K562 (cell line): ENCODE data around the gene MYO16. TPM values are rescaled to one million over a fixed set of nuclear protein-coding genes. Genes with fewer than 3 reads are reported as not detected.

Experiments used
- ATAC-seq: fragments of 200-7000 bp; cut with Tn5 transposase; 3 replicates; pipeline ENCODE4 v1.9.1; 2020; ENCODE audit warnings: moderate library complexity
- BruUV-seq: library from RNA; stranded (reverse); fragments of 400-500 nt; replicated peaks from 2 replicates; lab custom pipeline; 2021; lab: Mats Ljungman, UMichigan
- CTCF ChIA-PET: fragments of 300-600 bp; formaldehyde crosslinking; extraction: SDS; loops from one replicate; lab custom pipeline; 2021; ENCODE audit warnings: low intra/inter-chr PET ratio; lab: Yijun Ruan, JAX
- POLR2A ChIA-PET: fragments of 300-600, 350-650 bp; sonication (Branson Sonifier 250); formaldehyde crosslinking; extraction: SDS; loops from one replicate; lab custom pipeline; 2021; ENCODE audit warnings: antibody characterized with exemption, inconsistent platforms; lab: Yijun Ruan, JAX
- DNase-seq, 4 experiments: peaks; one replicate each; pipeline versions ENCODE4 v3.0.0 to v3.0.0-alpha.2; 2011 to 2018; ENCODE audit warnings: low spot score in 3 of 4, mixed read lengths in 3 of 4; ENCODE audit errors: extremely low read depth in 1 of 4
- FAIRE-seq: peaks from 2 replicates; lab custom pipeline; 2011; peaks lifted over from hg19 to GRCh38; lab: Jason Lieb, UNC
- H2AFZ ChIP-seq: 2 replicates; pipeline ENCODE4 v1.6.0; 2011; ENCODE audit warnings: low read depth, low read length, control low read depth, inconsistent platforms
- H3K27ac ChIP-seq: fragments of 200-600 bp; 3 replicates; pipeline ENCODE4 v1.8.0; 2011; ENCODE audit warnings: low read depth, mild to moderate bottlenecking, control low read depth, inconsistent platforms, low read length, moderate library complexity, mixed read lengths; ENCODE audit errors: extremely low read depth
- H3K27me3 ChIP-seq, 2 experiments: fragments of 300-600 bp in 1 of 2; 2 replicates in 1 of 2; 3 replicates in 1 of 2; pipeline versions ENCODE4 v1.6.0 to v1.8.0; 2011; ENCODE audit warnings: inconsistent platforms in 2 of 2, low read length in 2 of 2, mild to moderate bottlenecking in 1 of 2, mixed read lengths in 1 of 2, moderate library complexity in 1 of 2; ENCODE audit not compliant: control insufficient read depth in 2 of 2, insufficient read depth in 2 of 2
- H3K36me3 ChIP-seq: fragments of 300-600 bp; 3 replicates; pipeline ENCODE4 v1.8.0; 2011; ENCODE audit warnings: mild to moderate bottlenecking, low read length, inconsistent platforms; ENCODE audit not compliant: control insufficient read depth, insufficient read depth
- H3K4me1 ChIP-seq, 2 experiments: fragments of 200-600 bp in 1 of 2; replicated peaks in 1 of 2; 2 replicates in 1 of 2; 3 replicates in 1 of 2; pipeline versions ENCODE4 v1.5.1 to v1.8.0; 2011; ENCODE audit warnings: inconsistent platforms in 2 of 2, low read length in 2 of 2, mild to moderate bottlenecking in 1 of 2, mixed read lengths in 1 of 2, moderate library complexity in 1 of 2; ENCODE audit not compliant: control insufficient read depth in 2 of 2, insufficient read depth in 2 of 2
- H3K4me2 ChIP-seq: 2 replicates; pipeline ENCODE4 v1.6.1; 2011; ENCODE audit warnings: low read length, control low read depth, inconsistent platforms, mixed read lengths; ENCODE audit not compliant: insufficient read depth
- H3K4me3 ChIP-seq: fragments of 200-600 bp; sonication (generic), shearing (Covaris generic); 2 replicates; pipeline ENCODE4 v1.5.1; 2016; ENCODE audit warnings: control low read depth, inconsistent platforms
- H3K79me2 ChIP-seq: fragments of 200-600 bp; 3 replicates; pipeline ENCODE4 v1.8.0; 2011; ENCODE audit warnings: low read length, inconsistent platforms; ENCODE audit not compliant: control insufficient read depth, insufficient read depth
- H3K9ac ChIP-seq, 2 experiments: 2 replicates each; pipeline versions ENCODE4 v1.6.0 to v1.6.1; 2011; ENCODE audit warnings: low read depth in 2 of 2, low read length in 2 of 2, control low read depth in 1 of 2, inconsistent platforms in 1 of 2, mild to moderate bottlenecking in 1 of 2, mixed read lengths in 1 of 2; ENCODE audit not compliant: insufficient read depth in 1 of 2
- H3K9me1 ChIP-seq: one replicate; pipeline ENCODE4 v1.6.0; 2011; ENCODE audit warnings: inconsistent platforms, mild to moderate bottlenecking, low read length, moderate library complexity; ENCODE audit not compliant: control insufficient read depth, insufficient read depth
- H3K9me3 ChIP-seq: replicated peaks from 2 replicates; pipeline ENCODE4 v1.5.1; 2011; ENCODE audit warnings: low read depth, low read length, inconsistent platforms; ENCODE audit not compliant: control insufficient read depth, insufficient read depth
- H4K20me1 ChIP-seq: replicated peaks from 2 replicates; pipeline ENCODE4 v1.6.1; 2011; ENCODE audit warnings: low read length, inconsistent platforms, mixed read lengths; ENCODE audit not compliant: control insufficient read depth, insufficient read depth
- CEBPZ ChIP-seq: fragments of 150-350 bp; IDR thresholded peaks from 2 replicates; pipeline ENCODE4 v1.6.1; 2014; ENCODE audit warnings: low read depth, mild to moderate bottlenecking, low read length, borderline replicate concordance
- COPS2 ChIP-seq: fragments of 450-650 bp; conservative IDR thresholded peaks from 2 replicates; pipeline ENCODE4 v1.6.1; 2016; ENCODE audit warnings: mild to moderate bottlenecking, moderate library complexity
- FOXK1 ChIP-seq: sonication (generic); formaldehyde crosslinking; IDR thresholded peaks from 2 replicates; pipeline ENCODE4 v1.8.0; 2022; ENCODE audit warnings: missing genetic modification reagents, mild to moderate bottlenecking, borderline replicate concordance
- GTF2A2 ChIP-seq: IDR thresholded peaks from 2 replicates; pipeline ENCODE4 v1.6.1; 2016; ENCODE audit warnings: mild to moderate bottlenecking, missing genetic modification characterization, missing compliant biosample characterization
- MED1 ChIP-seq: sonication (generic); formaldehyde crosslinking; IDR thresholded peaks from 2 replicates; pipeline ENCODE4 v1.8.1; 2023; ENCODE audit warnings: missing genetic modification reagents, borderline replicate concordance
- NR3C1 ChIP-seq: sonication (generic); formaldehyde crosslinking; IDR thresholded peaks from 2 replicates; pipeline ENCODE4 v1.8.1; 2022; ENCODE audit warnings: missing genetic modification reagents
- RBM39 ChIP-seq: fragments of 200-400 bp; formaldehyde crosslinking; optimal IDR thresholded peaks from 2 replicates; pipeline ENCODE3; 2018; ENCODE audit warnings: low read depth, low read length
- UBTF ChIP-seq, 2 experiments: IDR thresholded peaks; 2 replicates each; pipeline ENCODE4 v1.6.1; 2012; ENCODE audit warnings: improper control_type of control experiment in 2 of 2, low read depth in 2 of 2, low read length in 2 of 2, borderline replicate concordance in 1 of 2
- ZNF146 ChIP-seq: IDR thresholded peaks from one replicate; pipeline ENCODE4 v1.6.1; 2018; ENCODE audit warnings: missing compliant biosample characterization; ENCODE audit not compliant: unreplicated experiment
- ZNF24 ChIP-seq: fragments of 450-650 bp; IDR thresholded peaks from 2 replicates; pipeline ENCODE4 v1.6.1; 2016
- ZNF384 ChIP-seq: IDR thresholded peaks from 2 replicates; pipeline ENCODE4 v1.6.1; 2012; ENCODE audit warnings: low read depth, low read length, improper control_type of control experiment
- WGBS: fragments of 100-300 bp; shearing (Covaris generic); methylation state at CpG from one replicate; pipeline ENCODE4 v1.1.6; 2016; ENCODE audit warnings: low coverage, mixed read lengths; ENCODE audit not compliant: insufficient coverage; ENCODE audit errors: missing lambda C conversion rate; 5-methylcytosine and 5-hydroxymethylcytosine counted together
- in situ Hi-C: fragments of 300-500 bp; cut with MboI; formaldehyde crosslinking; loops from 4 replicates; pipeline ENCODE4 v1.15.0; 2018; ENCODE audit warnings: inconsistent platforms, mixed read lengths
- intact Hi-C: fragments of 100-400 bp; cut with micrococcal nuclease; formaldehyde crosslinking; loops from 2 replicates; pipeline ENCODE4 v1.14.2; 2022
- polyA plus RNA-seq, 8 experiments: library from polyadenylated mRNA; depleted of rRNA in 4 of 8; stranded (reverse) in 5 of 8; unstranded in 3 of 8; fragments of >200 nt; fragmentation: Nextera tagmentation in 2 of 8; fragmentation: Illumina TruSeq in 1 of 8; extraction: Ambion mirVana in 2 of 8; extraction: Trizol in 1 of 8; gene quantifications; 2 replicates each; pipeline versions ENCODE4 v1.2.1 to v1.2.3, GENCODE V29; 2011 to 2014; ENCODE audit warnings: inconsistent platforms in 1 of 8, missing spikeins in 1 of 8
- total RNA-seq, 7 experiments: library from RNA; depleted of rRNA in 6 of 7; stranded (reverse); fragments of >200 nt in 6 of 7; fragmentation: Illumina TruSeq in 2 of 7; extraction: Trizol in 2 of 7; gene quantifications; 2 replicates each; pipeline versions ENCODE4 v1.2.1 to v1.2.3, GENCODE V29; 2011 to 2021; ENCODE audit warnings: low replicate concordance in 1 of 7
- TF ChIP-seq, protein P1 (sequence below): fragments of 250-450 bp; sonication (Bioruptor Pico); IDR thresholded peaks from 2 replicates; pipeline ENCODE4 v1.8.0; 2021; ENCODE audit warnings: borderline replicate concordance, mild to moderate bottlenecking, moderate library complexity; ENCODE audit not compliant: poor library complexity, severe bottlenecking
- TF ChIP-seq, protein P2 (sequence below): fragments of 250-450 bp; sonication (Bioruptor Pico); IDR thresholded peaks from 2 replicates; pipeline ENCODE4 v1.5.1; 2021; ENCODE audit warnings: mild to moderate bottlenecking

Gene MYO16
- total and polyA plus RNA-seq, 9 of the 15 experiments (the other 6 are each of a cell fraction or from before 2014, with no cell fraction given) = 4.3 to 45.7 (median 12.1) TPM

DNA sequence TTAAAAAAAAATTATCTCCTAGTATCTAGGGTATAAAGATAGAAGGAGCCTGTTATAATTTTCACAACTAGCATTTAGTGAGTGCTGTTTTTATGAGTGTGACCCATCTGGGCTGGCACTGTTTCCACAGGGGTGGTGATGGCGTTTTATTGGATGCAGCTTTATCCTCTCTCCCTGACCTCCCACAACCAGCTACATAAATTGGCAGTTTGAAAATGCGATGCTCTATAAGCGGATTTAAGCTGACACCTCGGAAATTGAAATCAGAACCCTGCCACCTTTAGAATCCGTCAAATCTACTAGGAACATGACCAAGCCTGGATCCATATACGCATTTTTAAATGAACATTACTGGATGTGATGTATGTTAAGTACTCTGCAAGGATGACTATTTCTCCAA is 44.9 kb downstream of the MYO16 start:
- no peak for FAIRE-seq
- POLR2A ChIA-PET = interaction anchor here (1.2 kb wide), 1 partner anchor 11 kb away, joined by 3 read pairs; no protein-coding TSS in a partner anchor
- no peak for ATAC-seq
- TF ChIP-seq NR3C1 (CRISPR knock-in tag) (no peak), CEBPZ (no peak), ZNF384 (no peak), UBTF (IDR thresholded peaks at IDR 0.05; ENCODE audit: borderline replicate concordance in 1 of 2, low read depth in 2 of 2, low read length in 2 of 2) (no peak), ZNF146 (CRISPR knock-in tag) (no peak), RBM39 (no peak), GTF2A2 (tag) (no peak), MED1 (no peak), COPS2 (no peak), FOXK1 (CRISPR knock-in tag) (no peak), ZNF24 (no peak)
- TF ChIP-seq, protein P1, sequence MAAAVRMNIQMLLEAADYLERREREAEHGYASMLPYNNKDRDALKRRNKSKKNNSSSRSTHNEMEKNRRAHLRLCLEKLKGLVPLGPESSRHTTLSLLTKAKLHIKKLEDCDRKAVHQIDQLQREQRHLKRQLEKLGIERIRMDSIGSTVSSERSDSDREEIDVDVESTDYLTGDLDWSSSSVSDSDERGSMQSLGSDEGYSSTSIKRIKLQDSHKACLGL = no peak
- TF ChIP-seq, protein P2, sequence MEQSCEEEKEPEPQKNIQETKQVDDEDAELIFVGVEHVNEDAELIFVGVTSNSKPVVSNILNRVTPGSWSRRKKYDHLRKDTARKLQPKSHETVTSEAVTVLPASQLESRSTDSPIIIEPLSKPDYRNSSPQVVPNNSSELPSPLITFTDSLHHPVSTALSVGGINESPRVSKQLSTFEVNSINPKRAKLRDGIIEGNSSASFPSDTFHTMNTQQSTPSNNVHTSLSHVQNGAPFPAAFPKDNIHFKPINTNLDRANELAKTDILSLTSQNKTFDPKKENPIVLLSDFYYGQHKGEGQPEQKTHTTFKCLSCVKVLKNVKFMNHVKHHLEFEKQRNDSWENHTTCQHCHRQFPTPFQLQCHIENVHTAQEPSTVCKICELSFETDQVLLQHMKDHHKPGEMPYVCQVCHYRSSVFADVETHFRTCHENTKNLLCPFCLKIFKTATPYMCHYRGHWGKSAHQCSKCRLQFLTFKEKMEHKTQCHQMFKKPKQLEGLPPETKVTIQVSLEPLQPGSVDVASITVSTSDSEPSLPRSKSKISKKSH = no peak

More for the DNA sequence above, 44.9 kb downstream of the MYO16 start:
- Histone ChIP-seq H3K79me2 (no peaks in the 10 kb centered on the region), H3K4me3 (no peak overlapping the region), H2AFZ (no peak overlapping the region), H3K9me1 (no peaks in the 10 kb centered on the region), H3K27me3 (no peaks in the 10 kb centered on the region), H3K27ac (no peak overlapping the region), H3K9me3 (no peaks in the 10 kb centered on the region), H3K4me2 (no peak overlapping the region), H4K20me1 (no peaks in the 10 kb centered on the region), H3K9ac (no peak overlapping the region), H3K4me1 (no peaks in the 10 kb centered on the region; a peak in 1 of 5 replicates), H3K36me3 (no peaks in the 10 kb centered on the region)
- in situ Hi-C loops = no loop called here
- no TSS peak for BruUV-seq
- CTCF ChIA-PET = no interaction called here
- 72% methylated on average over 6 of the region's 6 CpGs for WGBS
- DNase-seq = no peak
- intact Hi-C loops = no loop called here
